Measurements from ENCODE around the gene BACH2.

- TF ChIP-seq, protein P1, sequence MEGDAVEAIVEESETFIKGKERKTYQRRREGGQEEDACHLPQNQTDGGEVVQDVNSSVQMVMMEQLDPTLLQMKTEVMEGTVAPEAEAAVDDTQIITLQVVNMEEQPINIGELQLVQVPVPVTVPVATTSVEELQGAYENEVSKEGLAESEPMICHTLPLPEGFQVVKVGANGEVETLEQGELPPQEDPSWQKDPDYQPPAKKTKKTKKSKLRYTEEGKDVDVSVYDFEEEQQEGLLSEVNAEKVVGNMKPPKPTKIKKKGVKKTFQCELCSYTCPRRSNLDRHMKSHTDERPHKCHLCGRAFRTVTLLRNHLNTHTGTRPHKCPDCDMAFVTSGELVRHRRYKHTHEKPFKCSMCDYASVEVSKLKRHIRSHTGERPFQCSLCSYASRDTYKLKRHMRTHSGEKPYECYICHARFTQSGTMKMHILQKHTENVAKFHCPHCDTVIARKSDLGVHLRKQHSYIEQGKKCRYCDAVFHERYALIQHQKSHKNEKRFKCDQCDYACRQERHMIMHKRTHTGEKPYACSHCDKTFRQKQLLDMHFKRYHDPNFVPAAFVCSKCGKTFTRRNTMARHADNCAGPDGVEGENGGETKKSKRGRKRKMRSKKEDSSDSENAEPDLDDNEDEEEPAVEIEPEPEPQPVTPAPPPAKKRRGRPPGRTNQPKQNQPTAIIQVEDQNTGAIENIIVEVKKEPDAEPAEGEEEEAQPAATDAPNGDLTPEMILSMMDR (IDR thresholded peaks at IDR 0.05): no peak
- TF ChIP-seq POLR2AphosphoS5 (IDR thresholded peaks at IDR 0.05) (no peak), POLR2A (IDR thresholded peaks at IDR 0.05) (no peak), EP300 (IDR thresholded peaks at IDR 0.05) (no peak)
These were observed 102.2 kb downstream of the BACH2 start for GRCh38 chr6:90194371-90194841.
